ENCODE results near the gene SCYGR6.
"Not testable (repeated sequence)": the region's sequence is repeated elsewhere in the genome, so short reads cannot be mapped to it uniquely, and the experiment has no call there.

- TF ChIP-seq, protein P1, sequence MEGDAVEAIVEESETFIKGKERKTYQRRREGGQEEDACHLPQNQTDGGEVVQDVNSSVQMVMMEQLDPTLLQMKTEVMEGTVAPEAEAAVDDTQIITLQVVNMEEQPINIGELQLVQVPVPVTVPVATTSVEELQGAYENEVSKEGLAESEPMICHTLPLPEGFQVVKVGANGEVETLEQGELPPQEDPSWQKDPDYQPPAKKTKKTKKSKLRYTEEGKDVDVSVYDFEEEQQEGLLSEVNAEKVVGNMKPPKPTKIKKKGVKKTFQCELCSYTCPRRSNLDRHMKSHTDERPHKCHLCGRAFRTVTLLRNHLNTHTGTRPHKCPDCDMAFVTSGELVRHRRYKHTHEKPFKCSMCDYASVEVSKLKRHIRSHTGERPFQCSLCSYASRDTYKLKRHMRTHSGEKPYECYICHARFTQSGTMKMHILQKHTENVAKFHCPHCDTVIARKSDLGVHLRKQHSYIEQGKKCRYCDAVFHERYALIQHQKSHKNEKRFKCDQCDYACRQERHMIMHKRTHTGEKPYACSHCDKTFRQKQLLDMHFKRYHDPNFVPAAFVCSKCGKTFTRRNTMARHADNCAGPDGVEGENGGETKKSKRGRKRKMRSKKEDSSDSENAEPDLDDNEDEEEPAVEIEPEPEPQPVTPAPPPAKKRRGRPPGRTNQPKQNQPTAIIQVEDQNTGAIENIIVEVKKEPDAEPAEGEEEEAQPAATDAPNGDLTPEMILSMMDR (IDR thresholded peaks at IDR 0.05) = not testable (repeated sequence)
- TF ChIP-seq POLR2AphosphoS5 (IDR thresholded peaks at IDR 0.05) = not testable (repeated sequence)
Observed at GRCh38 chr2:227740705-227741104, 16.1 kb upstream of the SCYGR6 start.

All from stomach (tissue), 4 donors.